ENCODE measurements around the gene SPRY2. TPM values are rescaled to one million over a fixed set of nuclear protein-coding genes. Genes with fewer than 3 reads are reported as not detected.

SPRY2 gene
- total RNA-seq, 2 donors from 2014 or later = 2.1 to 2.6 TPM

- Mint-ChIP-seq H3K4me1 (ENCODE audit: low read depth in 2 of 2) (no peaks in the 10 kb centered on the region), H3K9me3 (no peaks in the 10 kb centered on the region), H3K36me3 (no peaks in the 10 kb centered on the region), H3K27ac (no peak overlapping the region), H3K27me3 (no peaks in the 10 kb centered on the region), H3K4me3 (no peak overlapping the region)
- ATAC-seq (no peak), DNase-seq (ENCODE audit: low spot score) (no peak)
Observed at GRCh38 chr13:80290591-80290990, 50.3 kb downstream of the SPRY2 start.
